ENCODE results near the gene OCRL.
A peak's percentile ranks its signal among the peaks of the same experiment; 100 is the strongest.

- TF ChIP-seq, protein P1, sequence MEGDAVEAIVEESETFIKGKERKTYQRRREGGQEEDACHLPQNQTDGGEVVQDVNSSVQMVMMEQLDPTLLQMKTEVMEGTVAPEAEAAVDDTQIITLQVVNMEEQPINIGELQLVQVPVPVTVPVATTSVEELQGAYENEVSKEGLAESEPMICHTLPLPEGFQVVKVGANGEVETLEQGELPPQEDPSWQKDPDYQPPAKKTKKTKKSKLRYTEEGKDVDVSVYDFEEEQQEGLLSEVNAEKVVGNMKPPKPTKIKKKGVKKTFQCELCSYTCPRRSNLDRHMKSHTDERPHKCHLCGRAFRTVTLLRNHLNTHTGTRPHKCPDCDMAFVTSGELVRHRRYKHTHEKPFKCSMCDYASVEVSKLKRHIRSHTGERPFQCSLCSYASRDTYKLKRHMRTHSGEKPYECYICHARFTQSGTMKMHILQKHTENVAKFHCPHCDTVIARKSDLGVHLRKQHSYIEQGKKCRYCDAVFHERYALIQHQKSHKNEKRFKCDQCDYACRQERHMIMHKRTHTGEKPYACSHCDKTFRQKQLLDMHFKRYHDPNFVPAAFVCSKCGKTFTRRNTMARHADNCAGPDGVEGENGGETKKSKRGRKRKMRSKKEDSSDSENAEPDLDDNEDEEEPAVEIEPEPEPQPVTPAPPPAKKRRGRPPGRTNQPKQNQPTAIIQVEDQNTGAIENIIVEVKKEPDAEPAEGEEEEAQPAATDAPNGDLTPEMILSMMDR (conservative IDR thresholded peaks at IDR 0.05; ENCODE audit: low read depth, low read length) = peak; percentile 18; the same call in 1 of the 2 replicates
- no peak for TF ChIP-seq EZH2 (IDR thresholded peaks at IDR 0.05; ENCODE audit: low read length, unreplicated experiment)
Observed at GRCh38 chrX:129559783-129560182, 19.7 kb downstream of the OCRL start.
